22Rv1 (cell line): ENCODE results near the gene SH3RF2.
"Not testable (repeated sequence)": the region's sequence is repeated elsewhere in the genome, so short reads cannot be mapped to it uniquely, and the experiment has no call there.

ENCODE experiments used
- H3K27ac ChIP-seq: fragments of 450-650 bp; 2 replicates; pipeline ENCODE4 v1.5.1; 2017
- ZFX ChIP-seq: fragments of 450-650 bp; IDR thresholded peaks from 2 replicates; pipeline ENCODE4 v1.6.1; 2017; ENCODE audit warnings: antibody characterized with exemption, borderline replicate concordance
- TF ChIP-seq, protein P1 (sequence below): fragments of 450-650 bp; IDR thresholded peaks from 2 replicates; pipeline ENCODE4 v1.5.1; 2017; ENCODE audit warnings: mild to moderate bottlenecking

SH3RF2 gene

DNA sequence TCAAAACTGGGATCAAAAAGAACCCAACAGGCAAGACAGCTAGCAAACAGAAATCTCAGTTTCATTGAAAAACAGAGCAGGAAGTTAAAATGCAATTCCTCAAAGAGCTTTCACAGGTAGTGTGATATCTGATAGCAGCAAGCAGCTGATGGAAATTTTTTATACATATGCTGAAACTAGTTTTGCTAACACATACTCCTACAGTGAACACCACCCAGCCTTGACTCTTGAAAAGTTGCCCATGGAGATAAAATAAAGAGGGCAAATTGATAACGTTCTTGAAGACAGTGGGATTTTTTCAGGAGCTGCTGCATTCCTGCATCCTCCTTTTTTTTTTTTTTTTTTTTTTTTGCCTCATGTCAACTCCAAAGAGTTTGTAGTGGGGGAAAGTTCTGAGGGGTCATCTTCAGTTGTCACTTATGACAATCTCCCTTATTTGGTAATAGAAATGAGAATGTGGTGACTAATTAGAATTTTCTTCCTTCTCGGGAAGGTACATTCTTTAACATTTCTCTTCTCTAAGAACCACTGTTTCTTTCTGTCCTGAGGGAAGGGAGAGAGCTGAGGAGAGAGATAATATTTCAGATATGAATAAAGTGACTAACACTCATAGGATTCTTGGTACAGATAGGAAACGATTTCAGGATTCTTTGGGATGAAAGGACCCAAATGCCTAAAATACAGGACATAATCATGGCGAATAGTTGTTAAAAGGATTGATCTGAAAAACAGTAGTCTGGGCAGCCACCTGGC is 24.6 kb downstream of the SH3RF2 start:
- TF ChIP-seq, protein P1, sequence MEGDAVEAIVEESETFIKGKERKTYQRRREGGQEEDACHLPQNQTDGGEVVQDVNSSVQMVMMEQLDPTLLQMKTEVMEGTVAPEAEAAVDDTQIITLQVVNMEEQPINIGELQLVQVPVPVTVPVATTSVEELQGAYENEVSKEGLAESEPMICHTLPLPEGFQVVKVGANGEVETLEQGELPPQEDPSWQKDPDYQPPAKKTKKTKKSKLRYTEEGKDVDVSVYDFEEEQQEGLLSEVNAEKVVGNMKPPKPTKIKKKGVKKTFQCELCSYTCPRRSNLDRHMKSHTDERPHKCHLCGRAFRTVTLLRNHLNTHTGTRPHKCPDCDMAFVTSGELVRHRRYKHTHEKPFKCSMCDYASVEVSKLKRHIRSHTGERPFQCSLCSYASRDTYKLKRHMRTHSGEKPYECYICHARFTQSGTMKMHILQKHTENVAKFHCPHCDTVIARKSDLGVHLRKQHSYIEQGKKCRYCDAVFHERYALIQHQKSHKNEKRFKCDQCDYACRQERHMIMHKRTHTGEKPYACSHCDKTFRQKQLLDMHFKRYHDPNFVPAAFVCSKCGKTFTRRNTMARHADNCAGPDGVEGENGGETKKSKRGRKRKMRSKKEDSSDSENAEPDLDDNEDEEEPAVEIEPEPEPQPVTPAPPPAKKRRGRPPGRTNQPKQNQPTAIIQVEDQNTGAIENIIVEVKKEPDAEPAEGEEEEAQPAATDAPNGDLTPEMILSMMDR: no peak
- H3K27ac ChIP-seq: no peak overlapping the region

DNA sequence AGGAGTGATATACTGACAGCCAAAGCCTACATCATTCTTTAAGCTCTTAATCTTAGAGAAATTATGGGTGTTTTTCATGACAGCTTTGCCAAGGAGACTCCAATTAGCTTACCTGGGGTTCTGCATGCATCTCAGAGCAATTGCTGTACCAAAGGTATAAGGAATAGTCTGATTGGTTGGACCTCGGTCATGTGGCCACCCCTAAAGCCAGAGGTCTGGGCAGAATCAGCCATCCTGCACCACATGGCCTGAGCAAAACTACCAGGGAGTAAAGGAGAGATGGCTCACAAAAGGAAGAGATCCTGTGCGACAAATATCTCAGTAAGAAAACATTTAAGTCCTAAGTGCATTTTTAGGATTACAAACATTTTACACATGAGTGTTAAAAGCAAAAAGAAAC is 25.6 kb downstream of the SH3RF2 start:
- H3K27ac ChIP-seq: no peak overlapping the region
- no peak for TF ChIP-seq ZFX
- TF ChIP-seq, protein P1: no peak

DNA sequence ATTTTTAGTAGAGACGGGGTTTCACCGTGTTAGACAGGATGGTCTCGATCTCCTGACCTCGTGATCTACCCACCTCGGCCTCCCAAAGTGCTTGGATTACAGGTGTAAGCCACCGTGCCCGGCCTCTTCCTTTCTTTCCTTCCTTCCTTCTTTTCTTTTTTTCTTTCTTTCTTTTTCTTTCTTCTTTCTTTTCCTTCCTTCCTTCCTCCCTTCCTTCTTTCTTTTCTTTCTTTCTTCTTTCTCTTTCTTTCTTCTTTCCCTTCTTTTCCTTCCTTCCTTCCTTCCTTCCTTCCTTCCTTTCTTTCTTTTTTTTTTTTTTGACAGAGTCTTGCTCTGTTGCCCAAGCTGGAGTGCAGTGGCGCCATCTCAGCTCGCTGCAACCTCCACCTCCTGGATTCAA is 27.6 kb downstream of the SH3RF2 start:
- H3K27ac ChIP-seq: not testable (repeated sequence)

DNA sequence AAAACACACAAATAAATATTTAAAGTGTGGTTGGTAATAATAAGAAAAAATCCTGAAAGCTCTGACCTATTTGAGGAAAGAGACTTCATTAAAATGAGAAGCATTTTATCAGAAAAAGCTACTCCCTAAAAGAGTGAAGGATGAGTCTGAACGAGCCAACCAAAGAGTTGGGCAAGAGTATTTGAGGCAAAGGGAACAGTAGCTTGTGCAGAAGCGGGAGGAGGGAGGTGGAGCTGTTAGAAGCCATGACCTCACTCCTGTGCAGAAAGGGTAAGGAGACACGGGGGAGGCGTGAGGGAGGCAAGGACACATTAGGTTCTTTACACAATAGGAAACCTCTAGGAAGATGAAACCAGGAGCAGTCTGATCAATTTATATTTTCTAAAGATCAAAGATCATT is 29.4 kb downstream of the SH3RF2 start:
- no peak for TF ChIP-seq ZFX
- TF ChIP-seq, protein P1: no peak
- no peak overlapping the region for H3K27ac ChIP-seq

DNA sequence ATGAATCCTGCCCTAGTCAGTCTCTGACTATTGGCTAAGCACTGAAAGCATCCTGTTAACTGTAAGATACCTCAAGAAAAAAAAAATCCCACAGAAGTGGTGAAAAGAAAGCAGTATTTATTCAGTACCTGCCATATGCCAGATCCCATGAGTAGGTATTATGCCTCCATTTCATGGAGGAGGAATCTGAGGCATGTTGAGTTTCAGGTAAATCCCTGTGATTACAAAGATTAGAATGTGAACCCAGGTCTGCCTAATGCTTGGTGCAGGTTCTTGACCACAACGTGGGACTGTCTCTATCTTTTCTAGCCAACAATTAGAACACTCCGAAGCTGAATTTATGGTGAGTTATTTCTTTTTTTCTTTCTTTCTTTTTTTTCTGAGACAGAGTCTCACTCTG is 30.9 kb downstream of the SH3RF2 start:
- no peak overlapping the region for H3K27ac ChIP-seq
- TF ChIP-seq, protein P1: no peak
- no peak for TF ChIP-seq ZFX

DNA sequence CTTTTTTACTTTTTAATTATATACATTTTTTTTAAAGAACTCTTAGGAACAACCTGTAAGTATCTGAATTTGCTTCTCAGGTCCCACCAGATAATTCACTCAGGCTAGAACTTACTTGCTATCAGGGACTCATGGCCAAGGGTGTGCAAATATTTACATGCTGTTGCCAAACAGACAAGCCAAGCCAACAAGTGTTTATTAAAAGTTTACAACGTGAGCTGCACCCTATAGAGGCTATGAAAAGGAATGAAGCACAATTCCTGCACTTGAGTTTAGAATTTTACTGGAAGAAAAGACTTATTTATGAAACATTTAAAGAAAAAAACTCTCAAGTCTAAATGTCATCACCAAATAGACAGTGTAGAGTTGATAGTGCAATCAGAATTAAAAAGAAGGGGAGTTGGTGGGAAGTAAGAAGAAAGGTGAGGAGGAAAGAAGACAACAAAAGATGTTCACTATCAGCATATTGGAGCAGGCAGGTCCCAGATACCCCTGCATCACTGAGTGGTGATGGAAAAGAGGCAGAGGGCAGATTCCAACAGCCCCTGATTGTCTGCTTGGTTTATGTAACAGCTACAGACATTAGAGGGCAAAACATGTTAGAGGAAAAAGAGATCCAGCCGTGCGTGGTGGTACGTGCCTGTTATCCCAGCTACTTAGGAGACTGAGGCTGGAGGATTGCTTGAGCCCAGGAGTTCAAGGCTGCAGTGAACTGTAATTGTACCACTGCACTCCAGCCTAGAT is 32.8 kb downstream of the SH3RF2 start:
- no peak for TF ChIP-seq ZFX
- TF ChIP-seq, protein P1: no peak
- H3K27ac ChIP-seq: no peak overlapping the region

DNA sequence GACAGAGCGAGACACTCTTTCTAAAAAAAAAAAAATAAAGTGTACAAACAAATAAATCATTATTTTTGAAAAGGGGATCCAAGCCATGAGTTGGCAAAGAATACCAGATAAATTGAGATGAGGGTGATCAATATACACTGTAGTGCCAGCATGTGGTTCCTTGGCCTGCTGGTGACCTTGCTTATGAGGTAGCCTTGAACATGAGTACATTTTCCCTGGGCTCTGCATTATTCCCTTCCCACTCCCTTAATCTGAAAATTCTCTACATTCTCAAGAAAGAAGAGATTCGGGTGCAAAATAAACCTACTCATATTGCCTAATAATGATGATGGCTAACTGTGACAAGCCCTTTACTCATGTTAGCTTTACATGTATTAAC is 33.3 kb downstream of the SH3RF2 start:
- H3K27ac ChIP-seq: no peak overlapping the region
- TF ChIP-seq, protein P1: no peak
- TF ChIP-seq ZFX: no peak
